GM21619 (cell line): ENCODE measurements around the gene UHRF1.
"Not testable (repeated sequence)": the region's sequence is repeated elsewhere in the genome, so short reads cannot be mapped to it uniquely, and the experiment has no call there.

Experiments
- ATAC-seq: cut with Tn5 transposase; IDR thresholded peaks from one replicate; pipeline ENCODE4 v1.9.1; 2021; ENCODE audit not compliant: unreplicated experiment

Gene UHRF1

DNA sequence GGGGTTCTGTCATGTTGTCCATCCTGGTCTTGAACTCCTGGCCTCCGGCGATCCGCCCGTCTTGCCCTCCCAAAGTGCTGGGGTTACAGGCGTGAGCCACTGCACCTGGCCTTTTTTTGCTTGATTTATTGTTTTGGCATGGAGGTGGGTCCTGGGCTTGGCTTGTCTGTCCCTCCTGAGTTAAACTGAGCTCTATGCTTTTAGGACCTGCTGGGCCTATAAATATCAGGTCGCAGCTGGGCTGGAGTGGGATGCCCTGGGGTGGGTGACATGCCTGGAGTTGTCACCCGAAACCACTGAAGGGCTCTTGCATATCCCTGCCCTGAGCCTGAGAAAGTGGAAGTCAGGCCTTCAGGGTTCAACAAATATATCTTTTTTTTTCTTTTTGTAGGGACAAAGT lies 12.2 kb upstream of the UHRF1 start:
- ATAC-seq, result no peak

DNA sequence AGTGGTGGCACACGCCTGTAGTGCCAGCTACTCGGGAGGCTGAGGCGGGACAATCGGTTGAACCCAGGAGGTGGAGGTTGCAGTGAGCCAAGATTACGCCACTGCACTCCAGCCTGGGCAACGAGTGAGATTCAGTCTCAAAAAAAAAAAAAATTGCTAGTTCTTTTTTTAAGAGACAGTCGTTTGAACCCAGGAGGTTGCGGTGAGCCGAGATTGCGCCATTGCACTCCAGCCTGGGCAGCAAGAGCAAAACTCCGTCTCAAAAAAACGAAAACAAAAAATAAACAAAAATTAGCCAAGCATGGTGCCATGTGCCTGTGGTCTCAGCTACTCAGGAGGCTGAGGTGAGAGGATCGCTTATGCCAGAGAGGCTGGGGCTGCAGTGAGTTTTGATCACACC lies 8.4 kb upstream of the UHRF1 start:
- not testable (repeated sequence) for ATAC-seq

GRCh38 chr19:4902796-4903195 lies 6.5 kb upstream of the UHRF1 start, which contains the start of gene ARRDC5:
ARRDC5 (minus strand) TSS chr19:4902896; CDS start chr19:4902825, 71 bp downstream.
- no peak for ATAC-seq

DNA sequence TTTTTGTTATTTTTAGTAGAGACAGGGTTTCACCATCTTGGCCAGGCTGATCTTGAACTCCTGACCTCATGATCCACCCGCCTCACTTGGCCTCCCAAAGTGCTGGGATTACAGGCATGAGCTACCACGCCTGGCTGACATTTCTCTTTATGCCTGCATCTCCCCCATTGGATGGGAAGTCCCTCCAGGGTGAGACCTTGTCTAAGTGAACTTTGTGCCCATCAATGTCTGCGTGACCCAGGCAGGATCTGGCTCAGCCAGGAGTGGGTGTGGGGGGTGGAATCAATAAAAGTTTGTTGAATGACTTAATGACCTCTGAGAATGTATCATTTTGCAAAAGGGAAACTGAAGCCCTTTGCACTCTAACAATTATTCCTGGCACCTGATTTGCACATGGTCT lies 4.8 kb upstream of the UHRF1 start:
- ATAC-seq, result no peak

DNA sequence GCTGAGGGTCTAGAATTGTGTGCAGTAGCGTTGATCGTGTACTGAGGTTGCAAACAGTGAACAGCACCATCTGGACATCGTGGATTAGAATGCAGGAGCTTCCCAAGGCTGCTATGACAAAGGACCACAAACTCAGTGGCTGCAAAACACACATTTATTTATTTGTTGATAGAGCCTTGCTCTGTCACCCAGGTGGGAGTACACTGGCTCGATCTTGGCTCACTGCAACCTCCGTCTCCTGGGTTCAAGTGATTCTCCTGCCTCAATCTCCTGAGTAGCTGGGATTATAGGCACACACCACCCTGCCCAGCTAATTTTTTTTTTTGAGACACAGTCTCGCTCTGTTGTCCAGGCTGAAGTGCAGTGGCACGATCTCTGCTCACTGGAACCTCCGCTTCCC lies 2.3 kb upstream of the UHRF1 start:
- ATAC-seq, result no peak

DNA sequence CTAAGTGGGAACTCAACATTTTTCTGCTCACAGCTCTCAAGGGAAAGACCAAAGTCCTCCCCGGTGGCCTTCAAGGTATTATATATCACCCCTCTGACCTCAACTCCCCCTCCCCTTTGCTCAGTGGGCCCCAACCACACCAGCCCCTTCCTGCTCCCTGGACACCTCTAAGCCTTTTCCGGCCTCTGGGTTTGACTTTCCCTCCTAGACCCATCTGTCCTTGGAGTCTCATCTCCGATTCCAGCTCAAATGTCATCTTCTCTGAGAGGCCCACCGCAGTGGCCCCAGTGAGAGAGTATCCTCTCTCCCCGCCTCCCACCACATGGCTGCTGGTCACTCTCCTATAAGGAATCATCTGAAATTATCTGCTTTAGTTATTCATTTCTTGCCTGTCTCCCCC lies 941 bp upstream of the UHRF1 start:
- no peak for ATAC-seq

DNA sequence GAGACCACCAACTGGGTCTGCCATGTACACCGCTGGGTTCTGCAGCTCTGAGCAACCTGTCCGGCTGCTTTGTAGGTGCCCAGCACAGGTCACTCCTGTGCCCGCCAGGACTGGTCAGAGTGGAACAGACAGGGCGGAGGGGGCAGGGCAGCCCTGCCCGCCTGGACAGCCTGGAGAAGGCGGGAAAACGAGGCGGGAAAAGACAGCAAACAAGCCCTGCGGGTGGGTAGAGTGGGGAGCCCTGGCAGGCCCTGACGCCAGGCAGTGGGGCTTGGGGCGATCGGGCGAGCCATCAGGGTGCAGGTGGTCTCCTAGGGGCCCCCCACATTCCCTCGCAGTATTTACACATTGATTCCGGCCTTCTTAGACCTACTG lies 533 bp upstream of the UHRF1 start:
- ATAC-seq, result no peak

- ATAC-seq, result peak; percentile 63
Measured at GRCh38 chr19:4909897-4910593, 744 bp downstream of the UHRF1 start.

- ATAC-seq, result no peak
Measured at GRCh38 chr19:4910594-4911281, 1.4 kb downstream of the UHRF1 start.

- no peak for ATAC-seq
Measured at GRCh38 chr19:4911314-4911713, 2.0 kb downstream of the UHRF1 start.

DNA sequence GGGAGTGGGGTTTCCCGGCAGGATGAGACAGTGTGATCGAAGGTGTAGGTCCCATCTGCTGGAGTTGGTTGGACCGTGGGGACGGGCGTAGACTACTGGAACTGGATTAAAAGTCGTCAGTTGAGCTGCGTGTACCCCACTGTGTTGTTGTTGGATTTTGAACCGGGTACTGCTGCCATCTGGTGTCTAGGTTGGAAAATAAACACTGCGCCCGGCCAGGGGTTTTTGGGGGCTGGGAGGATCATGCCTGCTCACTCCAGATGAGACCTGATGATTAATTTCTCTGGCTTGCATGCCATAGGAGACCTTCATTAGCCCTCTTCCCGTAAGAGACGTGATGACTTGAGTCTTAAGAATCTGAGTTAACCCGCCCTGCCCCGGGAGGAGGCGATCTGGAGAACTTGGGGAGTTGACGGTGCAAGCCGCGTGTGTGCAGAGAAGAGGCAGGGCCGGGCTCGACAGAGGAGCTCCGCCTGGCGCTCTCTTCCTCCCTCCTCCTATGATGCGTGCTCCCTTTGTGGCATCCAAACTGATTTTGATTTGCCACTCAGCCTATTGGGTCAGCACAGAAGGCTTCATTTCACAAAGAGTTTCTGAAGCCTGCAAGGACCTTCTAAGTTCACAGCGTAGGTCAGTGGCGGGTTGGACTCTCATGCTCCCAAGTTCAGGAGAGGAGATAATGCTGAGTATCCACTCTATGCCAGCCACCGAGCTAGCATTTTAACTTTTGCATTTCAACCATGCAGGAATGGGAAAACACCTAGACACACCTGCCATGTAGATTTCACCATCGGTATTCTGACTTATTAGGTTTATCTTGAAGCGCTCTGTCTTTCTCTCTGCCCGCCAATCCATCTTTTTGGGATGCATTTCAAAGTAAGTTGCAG lies 2.7 kb downstream of the UHRF1 start:
- ATAC-seq, result no peak

- no peak for ATAC-seq
Measured at GRCh38 chr19:4913996-4914735, 4.9 kb downstream of the UHRF1 start.

GRCh38 chr19:4914736-4915501 lies 5.6 kb downstream of the UHRF1 start:
- ATAC-seq, result no peak

DNA sequence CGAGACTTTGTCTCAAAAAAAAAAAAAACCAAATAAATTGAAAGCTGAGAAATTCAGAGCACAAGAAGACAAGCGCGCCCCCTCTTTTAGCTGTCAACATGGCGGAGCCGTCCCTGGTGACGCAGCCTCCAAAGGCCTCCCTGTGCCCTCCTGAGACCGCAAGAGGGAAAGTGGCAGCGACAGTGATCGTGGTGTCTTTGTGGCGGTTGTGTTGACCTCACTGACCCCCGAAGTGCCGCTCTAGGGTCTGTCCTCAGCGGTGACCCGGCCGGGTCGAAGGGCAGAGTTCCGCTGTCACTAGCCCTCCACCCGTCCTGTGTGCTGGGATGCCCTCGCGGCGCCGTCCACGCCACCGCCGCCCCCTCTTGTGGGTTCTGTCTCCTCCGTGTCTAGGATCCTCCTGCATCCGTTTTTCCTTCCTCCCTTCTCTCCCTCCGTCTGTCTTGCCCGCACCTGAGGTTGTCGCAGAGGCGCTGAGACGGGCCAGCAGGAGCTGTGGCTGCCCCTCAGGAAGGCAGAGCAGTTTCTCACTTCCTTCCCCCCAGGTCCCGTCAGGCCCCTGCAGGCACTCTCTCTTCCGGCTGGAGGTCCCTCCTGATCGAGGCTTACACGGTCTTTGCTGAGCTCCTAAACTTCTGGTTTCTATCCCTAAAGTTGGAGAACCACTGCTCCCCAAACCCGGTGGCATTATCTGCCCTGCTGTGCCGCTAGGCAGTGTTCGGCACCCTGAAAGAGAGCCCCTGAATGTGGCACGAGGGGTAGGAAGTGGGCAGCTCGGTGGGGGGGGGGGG lies 7.2 kb downstream of the UHRF1 start:
- no peak for ATAC-seq

GRCh38 chr19:4922530-4923275 lies 13.4 kb downstream of the UHRF1 start:
- ATAC-seq, result no peak

- no peak for ATAC-seq
Measured at GRCh38 chr19:4923276-4923747, 14.0 kb downstream of the UHRF1 start.

GRCh38 chr19:4929186-4929585 lies 19.9 kb downstream of the UHRF1 start:
- no peak for ATAC-seq

DNA sequence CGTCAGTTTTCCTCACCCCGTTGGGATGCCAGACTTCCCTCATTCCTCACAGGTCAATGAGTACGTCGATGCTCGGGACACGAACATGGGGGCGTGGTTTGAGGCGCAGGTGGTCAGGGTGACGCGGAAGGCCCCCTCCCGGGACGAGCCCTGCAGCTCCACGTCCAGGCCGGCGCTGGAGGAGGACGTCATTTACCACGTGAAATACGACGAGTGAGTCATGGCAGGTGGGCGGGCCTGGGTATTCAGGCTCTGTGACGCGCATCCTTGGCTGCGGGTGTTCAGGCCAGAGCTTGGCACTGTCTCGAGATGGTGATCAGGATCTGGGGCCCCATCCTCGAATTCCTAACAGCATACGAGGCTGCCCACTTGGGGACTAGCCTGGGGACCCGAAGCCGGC lies 21.4 kb downstream of the UHRF1 start:
- no peak for ATAC-seq

DNA sequence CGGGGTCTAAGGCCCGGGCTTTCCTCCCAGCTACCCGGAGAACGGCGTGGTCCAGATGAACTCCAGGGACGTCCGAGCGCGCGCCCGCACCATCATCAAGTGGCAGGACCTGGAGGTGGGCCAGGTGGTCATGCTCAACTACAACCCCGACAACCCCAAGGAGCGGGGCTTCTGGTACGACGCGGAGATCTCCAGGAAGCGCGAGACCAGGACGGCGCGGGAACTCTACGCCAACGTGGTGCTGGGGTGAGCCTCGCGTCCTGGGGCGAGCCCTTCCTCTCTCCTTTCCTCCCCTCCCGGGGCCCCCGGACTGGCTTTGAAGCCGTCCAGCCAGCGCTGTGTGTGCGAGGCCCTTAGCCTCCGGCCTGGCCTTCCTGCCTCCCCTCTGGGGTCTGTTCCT lies 23.4 kb downstream of the UHRF1 start:
- no peak for ATAC-seq
